OCI-LY3 (cell line): Measurements from ENCODE around the gene LCN1.

Experiments
- H2AFZ ChIP-seq: fragments of 200-600, 300-600 bp; shearing (Covaris generic); 2 replicates; pipeline ENCODE4 v1.6.0; 2014; ENCODE audit warnings: antibody characterized with exemption, low read depth, low read length
- H3K27ac ChIP-seq: fragments of 200-600, 300-600 bp; sonication (generic); 2 replicates; pipeline ENCODE4 v1.5.1; 2014; ENCODE audit warnings: mild to moderate bottlenecking, low read length, moderate library complexity, mixed read lengths
- H3K27me3 ChIP-seq: fragments of 200-600, 300-600 bp; sonication (generic); 2 replicates; pipeline ENCODE4 v1.6.1; 2014; ENCODE audit warnings: low read depth, low read length, mixed read lengths
- H3K36me3 ChIP-seq: fragments of 200-600, 300-600 bp; sonication (generic); replicated peaks from 2 replicates; pipeline ENCODE3; 2014; ENCODE audit warnings: low read depth, low read length, mixed read lengths
- H3K4me1 ChIP-seq: fragments of 300-600, 200-600 bp; sonication (generic); 2 replicates; pipeline ENCODE4 v1.6.1; 2014; ENCODE audit warnings: low read length, mixed read lengths
- H3K4me2 ChIP-seq: fragments of 200-600, 300-600 bp; sonication (generic); 2 replicates; pipeline ENCODE4 v1.6.1; 2014; ENCODE audit warnings: low read length, mixed read lengths
- H3K4me3 ChIP-seq: fragments of 300-600, 200-600 bp; sonication (generic); 2 replicates; pipeline ENCODE4 v1.5.1; 2014; ENCODE audit warnings: antibody characterized with exemption, mild to moderate bottlenecking, low read length, moderate library complexity
- H3K79me2 ChIP-seq: fragments of 300-600, 200-600 bp; shearing (Covaris generic); 2 replicates; pipeline ENCODE4 v1.6.1; 2014; ENCODE audit warnings: mild to moderate bottlenecking, low read length, mixed read lengths
- H3K9ac ChIP-seq: fragments of 300-600, 200-600 bp; shearing (Covaris generic); 2 replicates; pipeline ENCODE4 v1.6.0; 2014; ENCODE audit warnings: mild to moderate bottlenecking, low read length, moderate library complexity
- H3K9me3 ChIP-seq: fragments of 200-600, 300-600 bp; shearing (Covaris generic); 2 replicates; pipeline ENCODE4 v1.6.1; 2014; ENCODE audit warnings: low read length, mixed read lengths; ENCODE audit not compliant: insufficient read depth
- H4K20me1 ChIP-seq: fragments of 200-600, 300-600 bp; sonication (generic); 2 replicates; pipeline ENCODE4 v1.6.1; 2016; ENCODE audit warnings: low read length, mixed read lengths; ENCODE audit not compliant: insufficient read depth
- CTCF ChIP-seq: fragments of 200-600, 300-600 bp; sonication (generic); IDR thresholded peaks from 2 replicates; pipeline ENCODE4 v1.5.1; 2014; ENCODE audit warnings: antibody characterized with exemption, low read length, low read depth
- EZH2phosphoT487 ChIP-seq: fragments of 200-600 bp; shearing (Covaris generic); IDR thresholded peaks from 2 replicates; pipeline ENCODE4 v1.6.1; 2018; ENCODE audit warnings: antibody characterized with exemption, mixed run types, low read depth

The LCN1 gene

GRCh38 chr9:135484460-135485277 lies 36.6 kb upstream of the LCN1 start:
- TF ChIP-seq CTCF (no peak), EZH2phosphoT487 (no peak)
- Histone ChIP-seq H2AFZ (no peak overlapping the region), H3K27ac (no peak overlapping the region), H4K20me1 (no peaks in the 10 kb centered on the region), H3K27me3 (no peaks in the 10 kb centered on the region), H3K36me3 (no peaks in the 10 kb centered on the region), H3K4me3 (no peak overlapping the region), H3K9me3 (no peaks in the 10 kb centered on the region), H3K9ac (no peak overlapping the region), H3K4me1 (0 out of 2 replicates have a peak, but pooled peaks cover 3% of the 10 kb centered on the region), H3K4me2 (no peak overlapping the region), H3K79me2 (no peaks in the 10 kb centered on the region)

- H3K27me3 ChIP-seq, result no peaks in the 10 kb centered on the region
- no peak overlapping the region for H3K9ac ChIP-seq
- no peaks in the 10 kb centered on the region for H4K20me1 ChIP-seq
- no peak overlapping the region for H3K27ac ChIP-seq
- no peaks in the 10 kb centered on the region for H3K79me2 ChIP-seq
- no peak overlapping the region for H3K4me3 ChIP-seq
- H3K36me3 ChIP-seq, result no peaks in the 10 kb centered on the region
- no peak overlapping the region for H3K4me2 ChIP-seq
- TF ChIP-seq CTCF (no peak), EZH2phosphoT487 (no peak)
- H3K9me3 ChIP-seq, result no peaks in the 10 kb centered on the region
- H2AFZ ChIP-seq, result no peak overlapping the region
- 0 out of 2 replicates have a peak, but pooled peaks cover 3% of the 10 kb centered on the region for H3K4me1 ChIP-seq
Measured at GRCh38 chr9:135485385-135485784, 35.9 kb upstream of the LCN1 start.

GRCh38 chr9:135485832-135486231 lies 35.4 kb upstream of the LCN1 start:
- Histone ChIP-seq H3K4me2 (no peak overlapping the region), H3K9me3 (no peaks in the 10 kb centered on the region), H2AFZ (no peak overlapping the region), H3K36me3 (no peaks in the 10 kb centered on the region), H3K79me2 (no peaks in the 10 kb centered on the region), H4K20me1 (no peaks in the 10 kb centered on the region), H3K9ac (no peak overlapping the region), H3K4me1 (0 out of 2 replicates have a peak, but pooled peaks cover 2% of the 10 kb centered on the region), H3K27ac (no peak overlapping the region), H3K4me3 (no peak overlapping the region), H3K27me3 (no peaks in the 10 kb centered on the region)
- no peak for TF ChIP-seq CTCF
- TF ChIP-seq EZH2phosphoT487, result no peak

- H4K20me1 ChIP-seq, result no peaks in the 10 kb centered on the region
- H3K4me2 ChIP-seq, result no peak overlapping the region
- no peak overlapping the region for H3K9ac ChIP-seq
- H3K27me3 ChIP-seq, result no peaks in the 10 kb centered on the region
- no peaks in the 10 kb centered on the region for H3K36me3 ChIP-seq
- H3K9me3 ChIP-seq, result no peaks in the 10 kb centered on the region
- H3K79me2 ChIP-seq, result no peaks in the 10 kb centered on the region
- H3K27ac ChIP-seq, result no peak overlapping the region
- no peak overlapping the region for H3K4me3 ChIP-seq
- H3K4me1 ChIP-seq, result no peaks in the 10 kb centered on the region
- TF ChIP-seq EZH2phosphoT487 (no peak), CTCF (no peak)
- no peak overlapping the region for H2AFZ ChIP-seq
Measured at GRCh38 chr9:135486267-135487065, 34.8 kb upstream of the LCN1 start.
